ENCODE data around the gene KRT79.

- no peak for TF ChIP-seq CTCF (IDR thresholded peaks at IDR 0.05; ENCODE audit: poor library complexity)
- no peak for TF ChIP-seq EZH2phosphoT487 (IDR thresholded peaks at IDR 0.05; ENCODE audit: low read depth, severe bottlenecking, unreplicated experiment)
Observed at GRCh38 chr12:52807544-52808470, 26.3 kb downstream of the KRT79 start.
